Hematopoietic multipotent progenitor cell treated with erythropoietin and hydrocortisone succinate and interleukin-3 and kit ligand, for 4 days (in vitro differentiated cells): ENCODE data around the gene SRSF8.

Experiments used
- DNase-seq: peaks from one replicate; pipeline ENCODE4 v3.0.0-alpha.2; 2015

SRSF8 gene

GRCh38 chr11:95070471-95070870 is 3.8 kb downstream of the SRSF8 start:
- no peak for DNase-seq

- DNase-seq, result no peak
Measured at GRCh38 chr11:95072948-95073347, 6.2 kb downstream of the SRSF8 start.

- peak; percentile 46 for DNase-seq
Measured at GRCh38 chr11:95074792-95075563, 8.3 kb downstream of the SRSF8 start.

GRCh38 chr11:95076416-95076815 is 9.7 kb downstream of the SRSF8 start:
- peak; percentile 55 for DNase-seq

GRCh38 chr11:95076981-95077380 is 10.3 kb downstream of the SRSF8 start:
- DNase-seq, result peak; percentile 75

- no peak for DNase-seq
Measured at GRCh38 chr11:95078526-95078925, 11.8 kb downstream of the SRSF8 start.

- DNase-seq, result no peak
Measured at GRCh38 chr11:95081010-95081409, 14.3 kb downstream of the SRSF8 start.

GRCh38 chr11:95081412-95081811 is 14.7 kb downstream of the SRSF8 start:
- DNase-seq, result no peak

GRCh38 chr11:95082576-95083001 is 15.9 kb downstream of the SRSF8 start:
- no peak for DNase-seq

GRCh38 chr11:95084509-95084908 is 17.8 kb downstream of the SRSF8 start:
- DNase-seq, result no peak

- no peak for DNase-seq
Measured at GRCh38 chr11:95085117-95085816, 18.5 kb downstream of the SRSF8 start.

GRCh38 chr11:95086151-95086550 is 19.4 kb downstream of the SRSF8 start:
- DNase-seq, result no peak

- peak; percentile 76 for DNase-seq
Measured at GRCh38 chr11:95086836-95087570, 20.3 kb downstream of the SRSF8 start.

- DNase-seq, result peak; percentile 67
Measured at GRCh38 chr11:95088946-95089619, 22.4 kb downstream of the SRSF8 start.

- DNase-seq, result peak; percentile 95
Measured at GRCh38 chr11:95089620-95090542, 23.2 kb downstream of the SRSF8 start, which contains the start of gene ENDOD1. Gene ENDOD1, plus strand, starts transcription at chr11:95089846. Its CDS starts 82 bp downstream, at chr11:95089928.

GRCh38 chr11:95091663-95092180 is 25.0 kb downstream of the SRSF8 start:
- DNase-seq, result no peak

GRCh38 chr11:95092549-95093324 is 26.0 kb downstream of the SRSF8 start:
- DNase-seq, result peak; percentile 66

- DNase-seq, result no peak
Measured at GRCh38 chr11:95093548-95093947, 26.8 kb downstream of the SRSF8 start.

GRCh38 chr11:95095858-95096587 is 29.3 kb downstream of the SRSF8 start:
- DNase-seq, result no peak

- DNase-seq, result no peak
Measured at GRCh38 chr11:95097209-95097608, 30.5 kb downstream of the SRSF8 start.
